Omental fat pad (tissue), 4 donors: ENCODE results near the gene BAHCC1. TPM values are rescaled to one million over a fixed set of nuclear protein-coding genes. Genes with fewer than 3 reads are reported as not detected.

ENCODE experiments used
- ATAC-seq: fragments of 150-250 bp; one replicate; pipeline ENCODE4 v1.9.1; 2016; ENCODE audit warnings: mild to moderate bottlenecking, moderate library complexity; ENCODE audit not compliant: low FRiP score
- DNase-seq: peaks from one replicate; pipeline ENCODE4 v3.0.0-alpha.2; 2019; ENCODE audit warnings: low spot score
- CTCF ChIP-seq, 3 donors: fragments of 450-650 bp; IDR thresholded peaks; one replicate each; pipeline ENCODE4 v1.5.1; 2016 to 2017; ENCODE audit warnings: antibody characterized with exemption in 3 of 3, mild to moderate bottlenecking in 3 of 3, moderate library complexity in 2 of 3
- total RNA-seq, 4 donors: library from RNA; depleted of rRNA; stranded (reverse); fragments of >200 nt; gene quantifications; one replicate each; pipeline ENCODE4 v1.1.0, GENCODE V29; 2016

BAHCC1 gene
- total RNA-seq, 4 donors from 2014 or later, result 4.8 to 20.8 (median 7.1) TPM

GRCh38 chr17:81481073-81481799 is 86.0 kb downstream of the BAHCC1 start:
- ATAC-seq (peak; percentile 60), DNase-seq (no peak)
- TF ChIP-seq CTCF (IDR thresholded peaks at IDR 0.05), result no peak

- no peak for ATAC-seq
Observed at GRCh38 chr17:81481815-81482505, 86.7 kb downstream of the BAHCC1 start.

DNA sequence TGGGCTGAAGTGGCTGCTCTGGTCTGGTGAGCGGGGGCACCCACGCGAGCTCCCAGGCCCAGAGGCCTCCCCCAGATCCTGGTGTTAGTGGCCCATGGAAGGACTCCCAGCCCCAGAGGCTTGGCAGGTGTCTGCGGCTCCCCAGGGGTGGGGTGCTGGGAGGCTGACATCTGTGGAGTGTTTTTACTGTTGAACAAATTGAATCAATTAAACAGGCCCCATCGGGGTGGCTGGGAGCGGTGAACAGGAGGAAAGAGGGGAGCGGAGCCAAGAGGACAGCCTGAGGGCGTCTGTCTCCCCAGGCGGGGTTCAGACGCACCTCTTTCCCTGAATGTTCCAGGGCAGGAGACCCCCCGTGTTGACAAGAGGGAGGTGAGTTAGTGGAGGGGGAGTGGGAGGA is 87.4 kb downstream of the BAHCC1 start:
- ATAC-seq (no peak), DNase-seq (no peak)
- no peak for TF ChIP-seq CTCF (IDR thresholded peaks at IDR 0.05)

More at GRCh38 chr17:81481815-81482505, 86.7 kb downstream of the BAHCC1 start:
- no peak for TF ChIP-seq CTCF (IDR thresholded peaks at IDR 0.05)
- no peak for DNase-seq

DNA sequence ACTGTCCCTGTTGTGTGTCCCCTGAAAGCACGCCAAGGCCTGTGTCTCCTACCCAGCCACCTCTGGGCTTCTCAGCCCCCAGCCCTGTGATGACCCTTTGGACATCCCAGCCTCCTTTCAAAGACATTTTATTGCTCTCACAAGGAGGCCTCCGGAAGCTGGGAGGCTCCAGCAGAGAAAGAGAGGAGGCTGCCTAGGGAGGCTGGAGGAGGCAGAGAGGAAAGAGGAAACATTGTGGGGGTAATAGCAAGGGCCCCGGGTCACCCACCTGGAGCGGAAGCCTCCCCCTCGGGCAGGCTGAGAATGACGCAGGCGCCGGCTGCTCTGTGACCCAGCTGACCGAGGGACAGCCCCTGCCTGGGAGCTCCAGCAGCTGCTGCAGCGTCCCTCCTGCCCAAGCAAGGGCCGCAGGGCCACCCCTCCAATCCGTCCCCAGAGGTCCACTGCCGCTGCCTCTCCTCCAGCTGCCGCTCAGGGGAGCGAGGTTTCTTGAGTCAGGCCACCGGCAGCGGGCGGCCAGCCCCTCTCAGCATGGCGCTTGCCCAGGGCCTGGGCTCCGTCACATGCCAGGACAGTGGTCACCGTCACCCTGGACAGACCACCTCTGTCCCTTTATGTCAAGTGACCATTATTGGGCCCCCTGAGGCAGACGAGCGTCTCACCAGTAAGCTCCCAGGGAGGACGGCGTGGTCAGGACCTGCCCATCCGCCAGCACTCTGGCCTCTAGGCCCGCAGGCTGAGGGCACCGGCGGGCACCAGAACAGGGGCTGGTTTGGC is 88.0 kb downstream of the BAHCC1 start:
- no peak for TF ChIP-seq CTCF (IDR thresholded peaks at IDR 0.05)
- ATAC-seq (no peak), DNase-seq (no peak)

- ATAC-seq, result no peak
Observed at GRCh38 chr17:81483862-81484194, 88.6 kb downstream of the BAHCC1 start.

More at GRCh38 chr17:81483862-81484194, 88.6 kb downstream of the BAHCC1 start:
- no peak for DNase-seq
- no peak for TF ChIP-seq CTCF (IDR thresholded peaks at IDR 0.05)
